Subcutaneous adipose tissue (tissue), 4 donors: Measurements from ENCODE around the gene MYO1E. TPM values are rescaled to one million over a fixed set of nuclear protein-coding genes. Genes with fewer than 3 reads are reported as not detected.

Source experiments
- total RNA-seq, 4 donors: library from RNA; depleted of rRNA; stranded (reverse); fragments of >200 nt; gene quantifications; one replicate each; pipeline ENCODE4 v1.1.0, GENCODE V29; 2016
- TF ChIP-seq, protein P1 (sequence below): fragments of 450-650 bp; IDR thresholded peaks from one replicate; pipeline ENCODE4 v1.5.1; 2016; ENCODE audit warnings: low read depth, mild to moderate bottlenecking, control low read depth, antibody characterized with exemption, moderate library complexity

MYO1E gene
- total RNA-seq, 4 donors from 2014 or later = 34.1 to 188 (median 91.7) TPM

DNA sequence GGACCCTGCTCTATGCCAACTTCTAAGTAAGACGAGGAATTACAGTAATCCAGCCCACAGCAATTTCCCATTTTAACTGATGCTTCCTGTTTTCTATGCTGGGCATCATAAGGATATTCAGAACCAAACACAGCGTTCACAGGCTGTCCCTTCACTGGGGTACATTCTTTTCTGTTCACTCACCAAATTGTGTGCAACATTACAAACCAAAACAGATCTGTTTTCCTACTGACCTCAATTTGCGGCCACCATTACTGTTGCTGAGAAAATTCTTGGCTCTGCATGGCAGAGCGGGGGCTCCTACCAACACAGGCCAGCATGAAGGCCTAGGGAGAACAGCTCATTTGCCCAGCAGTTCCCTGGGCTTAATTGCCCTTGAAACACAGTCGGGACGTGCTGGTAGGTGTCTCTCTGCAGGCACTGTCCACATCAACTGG lies 76.5 kb downstream of the MYO1E start:
- TF ChIP-seq, protein P1, sequence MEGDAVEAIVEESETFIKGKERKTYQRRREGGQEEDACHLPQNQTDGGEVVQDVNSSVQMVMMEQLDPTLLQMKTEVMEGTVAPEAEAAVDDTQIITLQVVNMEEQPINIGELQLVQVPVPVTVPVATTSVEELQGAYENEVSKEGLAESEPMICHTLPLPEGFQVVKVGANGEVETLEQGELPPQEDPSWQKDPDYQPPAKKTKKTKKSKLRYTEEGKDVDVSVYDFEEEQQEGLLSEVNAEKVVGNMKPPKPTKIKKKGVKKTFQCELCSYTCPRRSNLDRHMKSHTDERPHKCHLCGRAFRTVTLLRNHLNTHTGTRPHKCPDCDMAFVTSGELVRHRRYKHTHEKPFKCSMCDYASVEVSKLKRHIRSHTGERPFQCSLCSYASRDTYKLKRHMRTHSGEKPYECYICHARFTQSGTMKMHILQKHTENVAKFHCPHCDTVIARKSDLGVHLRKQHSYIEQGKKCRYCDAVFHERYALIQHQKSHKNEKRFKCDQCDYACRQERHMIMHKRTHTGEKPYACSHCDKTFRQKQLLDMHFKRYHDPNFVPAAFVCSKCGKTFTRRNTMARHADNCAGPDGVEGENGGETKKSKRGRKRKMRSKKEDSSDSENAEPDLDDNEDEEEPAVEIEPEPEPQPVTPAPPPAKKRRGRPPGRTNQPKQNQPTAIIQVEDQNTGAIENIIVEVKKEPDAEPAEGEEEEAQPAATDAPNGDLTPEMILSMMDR = no peak

DNA sequence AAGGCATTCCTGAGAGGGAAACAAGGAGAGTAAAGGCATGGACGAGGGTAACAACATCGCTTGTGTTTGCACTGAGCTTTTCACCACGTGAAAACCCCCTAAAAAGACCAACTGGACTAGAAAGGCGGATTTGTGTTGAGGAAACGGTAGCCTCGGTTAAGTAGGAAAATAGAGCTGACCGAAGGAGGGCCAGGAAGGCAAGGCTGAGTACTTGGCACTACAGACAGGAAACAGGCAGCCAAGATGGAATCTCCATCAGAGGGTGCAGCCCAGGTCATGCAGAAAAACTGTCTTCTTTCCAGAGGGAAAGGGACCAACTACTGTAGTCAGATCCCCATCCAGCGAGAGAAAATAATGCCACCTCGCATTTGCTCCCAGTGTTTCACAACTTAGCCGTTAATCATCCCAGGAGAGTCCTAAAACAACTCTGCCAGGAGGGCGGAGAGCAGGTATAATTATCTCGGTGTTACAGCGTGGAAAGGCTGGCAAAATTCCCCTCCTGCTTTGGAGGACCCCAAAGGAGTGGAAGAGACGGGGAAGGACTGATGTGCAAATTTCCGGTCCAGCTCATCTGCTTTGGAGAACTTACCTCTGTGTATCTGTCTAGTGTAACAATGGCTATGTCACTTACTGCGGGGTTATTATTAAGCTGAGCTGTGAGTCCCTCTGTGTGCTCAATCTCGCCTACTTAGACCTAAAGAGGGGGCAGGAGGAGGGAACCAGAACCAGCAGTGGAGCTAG lies 77.2 kb downstream of the MYO1E start:
- TF ChIP-seq, protein P1 = no peak

DNA sequence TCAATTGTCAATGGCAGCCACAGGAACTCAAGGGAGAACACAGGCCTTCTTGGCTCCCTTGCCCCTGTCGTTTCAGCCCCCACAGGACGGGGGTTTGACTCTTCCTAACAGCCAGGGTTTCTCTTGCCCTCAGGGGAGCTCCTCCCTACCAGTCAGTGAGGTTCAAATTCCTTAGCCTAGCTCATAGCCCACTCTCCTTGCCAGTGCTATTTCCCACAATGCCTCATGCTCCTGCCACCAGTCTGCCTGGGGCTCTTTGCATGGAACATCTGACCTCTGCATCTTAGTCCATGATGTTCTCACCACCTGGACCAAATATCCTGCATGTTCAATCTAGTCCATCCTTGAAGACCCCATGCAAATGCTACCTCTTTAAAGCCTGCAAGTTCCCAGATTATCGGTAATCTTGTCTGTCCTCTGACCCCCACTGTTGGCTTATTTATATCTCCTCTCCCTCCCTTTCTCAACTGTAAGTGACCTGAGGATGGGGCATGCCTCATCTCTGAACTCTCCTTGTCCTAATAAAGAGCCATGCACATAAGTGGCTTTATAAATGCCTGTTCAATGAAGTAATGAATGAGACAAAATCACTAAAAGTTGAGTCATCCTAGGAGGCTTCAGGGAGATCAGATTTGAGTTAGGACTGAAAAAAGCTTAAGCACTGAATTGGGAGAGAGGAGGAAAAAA lies 78.0 kb downstream of the MYO1E start:
- TF ChIP-seq, protein P1 = no peak

DNA sequence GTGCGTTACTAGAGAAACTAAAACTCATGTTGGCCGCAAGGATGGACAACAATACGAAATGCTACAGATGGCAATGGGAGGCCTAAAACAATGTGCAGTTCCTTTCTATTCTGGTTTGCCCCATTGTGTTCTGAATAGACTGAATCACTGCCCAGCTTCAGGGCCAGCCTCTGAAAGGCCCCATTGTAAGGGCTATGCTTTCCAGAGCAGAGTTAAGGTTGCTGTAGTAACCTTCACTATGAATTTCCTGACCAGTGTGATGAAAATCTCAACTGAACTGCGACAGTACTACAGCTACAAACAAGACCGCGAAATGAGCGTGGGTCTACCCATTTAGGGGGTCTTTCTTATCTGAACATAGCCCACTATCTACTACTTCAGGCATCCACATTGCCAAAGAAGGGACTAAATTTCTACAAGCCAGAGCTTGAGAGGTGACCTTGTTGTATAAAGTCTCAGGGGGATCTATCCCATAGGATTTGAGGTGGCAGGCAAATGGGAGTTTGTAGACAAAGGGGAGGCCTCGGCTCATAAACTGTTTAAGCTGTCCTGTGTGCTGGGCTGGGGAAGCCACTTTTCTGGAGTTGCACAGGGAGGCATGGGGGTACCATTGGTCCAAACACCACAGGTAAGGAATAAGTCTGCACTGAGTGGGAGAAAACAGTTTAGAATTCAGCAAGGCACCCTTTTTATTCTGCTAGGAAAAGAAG lies 80.1 kb downstream of the MYO1E start:
- TF ChIP-seq, protein P1 = no peak

DNA sequence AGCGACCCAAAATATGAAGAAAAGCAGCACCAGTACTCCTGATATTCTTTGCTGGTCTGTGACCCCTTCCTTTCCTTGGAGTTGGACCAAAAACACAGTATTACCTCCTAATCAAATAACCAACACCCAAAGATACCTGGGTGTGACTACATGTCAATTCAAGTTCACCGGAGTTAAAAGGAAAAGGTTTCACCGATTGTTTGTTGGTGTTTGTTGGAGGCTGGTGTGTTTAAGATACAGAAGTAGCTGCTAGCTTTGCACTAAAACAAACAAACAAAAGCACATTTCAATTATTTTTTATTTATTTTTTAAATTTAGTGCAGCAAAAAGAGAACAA lies 81.5 kb downstream of the MYO1E start:
- TF ChIP-seq, protein P1 = no peak

DNA sequence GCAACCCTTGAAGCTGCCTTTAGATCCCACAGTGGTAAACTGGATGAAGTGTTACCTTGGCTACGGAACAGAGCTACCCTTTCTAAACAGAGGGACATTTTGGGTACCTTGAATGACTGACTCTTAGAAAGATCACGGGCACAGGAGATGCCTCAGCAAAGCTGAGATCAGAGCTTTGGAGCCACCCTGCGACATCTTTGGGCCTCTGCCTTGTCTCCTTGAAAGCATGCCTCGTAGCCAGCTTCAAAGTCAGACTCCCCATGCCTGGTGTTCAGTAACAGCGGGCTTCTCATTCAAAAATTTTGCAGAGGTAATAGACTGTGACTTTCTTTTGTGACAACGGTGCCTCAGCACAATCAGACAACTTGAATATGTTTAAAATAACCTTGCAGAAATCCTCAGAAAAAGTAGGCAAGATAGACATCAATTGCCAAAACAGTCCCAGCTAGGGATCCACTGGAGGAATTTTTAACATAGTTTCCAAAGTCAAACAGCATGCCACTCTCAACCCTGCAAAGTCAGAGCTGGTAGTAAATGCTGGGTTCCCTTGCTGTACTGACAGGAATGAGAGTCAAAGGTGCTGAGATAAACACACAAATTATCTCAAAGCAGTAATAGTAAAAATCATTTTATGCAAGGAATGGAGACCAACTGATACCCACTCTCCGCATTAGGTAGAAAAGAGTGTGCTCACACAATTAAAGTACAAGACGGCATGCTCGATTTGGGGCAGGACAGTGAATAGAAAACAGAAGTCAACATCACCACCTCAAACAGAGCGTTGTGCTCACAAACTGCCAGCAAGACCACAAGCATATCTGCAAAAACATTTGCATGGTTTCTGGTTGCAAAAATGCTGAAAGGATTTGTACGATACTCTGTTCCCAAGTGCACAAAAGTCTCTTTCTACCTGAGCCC lies 82.1 kb downstream of the MYO1E start:
- TF ChIP-seq, protein P1 = no peak
